OCI-LY1 (cell line): ENCODE results near the gene ATXN1.

Source experiments
- H2AFZ ChIP-seq: fragments of 200-600 bp; sonication (generic), shearing (Covaris generic); 2 replicates; pipeline ENCODE4 v1.6.0; 2014; ENCODE audit warnings: antibody characterized with exemption, mild to moderate bottlenecking, low read length
- H3F3A ChIP-seq: fragments of 200-600 bp; sonication (generic), shearing (Covaris generic); 2 replicates; pipeline ENCODE4 v1.6.0; 2014; ENCODE audit warnings: mild to moderate bottlenecking, antibody characterized with exemption, low read length, moderate library complexity; ENCODE audit not compliant: insufficient read depth
- H3K27ac ChIP-seq: fragments of 200-600 bp; sonication (generic); 2 replicates; pipeline ENCODE4 v1.5.1; 2014; ENCODE audit warnings: low read length, mixed run types, mild to moderate bottlenecking, low read depth; ENCODE audit not compliant: poor library complexity, severe bottlenecking
- H3K27me3 ChIP-seq: fragments of 200-600 bp; sonication (generic); 2 replicates; pipeline ENCODE4 v1.6.0; 2014; ENCODE audit warnings: antibody characterized with exemption, mild to moderate bottlenecking, low read length, moderate library complexity; ENCODE audit not compliant: insufficient read depth
- H3K36me3 ChIP-seq: fragments of 200-600 bp; sonication (generic); 2 replicates; pipeline ENCODE4 v1.6.1; 2014; ENCODE audit warnings: mild to moderate bottlenecking, antibody characterized with exemption, low read length, moderate library complexity, mixed read lengths; ENCODE audit not compliant: insufficient read depth
- H3K4me1 ChIP-seq: fragments of 200-600 bp; sonication (generic); 2 replicates; pipeline ENCODE4 v1.5.1; 2014; ENCODE audit warnings: mild to moderate bottlenecking, low read length, moderate library complexity; ENCODE audit not compliant: insufficient read depth, severe bottlenecking
- H3K4me2 ChIP-seq: fragments of 200-600 bp; sonication (generic), shearing (Covaris generic); 2 replicates; pipeline ENCODE4 v1.6.1; 2014; ENCODE audit warnings: low read length
- H3K4me3 ChIP-seq: fragments of 200-600 bp; sonication (generic); 2 replicates; pipeline ENCODE4 v1.5.1; 2014; ENCODE audit warnings: low read length, low read depth, mild to moderate bottlenecking, mixed read lengths; ENCODE audit not compliant: poor library complexity, severe bottlenecking
- H3K79me2 ChIP-seq: fragments of 200-600 bp; shearing (Covaris generic); 2 replicates; pipeline ENCODE4 v1.6.1; 2016; ENCODE audit warnings: mixed run types, low read length, mixed read lengths; ENCODE audit not compliant: insufficient read depth
- H3K9ac ChIP-seq: fragments of 200-600 bp; sonication (generic), shearing (Covaris generic); 2 replicates; pipeline ENCODE4 v1.6.1; 2014; ENCODE audit warnings: mild to moderate bottlenecking, low read length, mixed read lengths
- H3K9me2 ChIP-seq: fragments of 200-600 bp; sonication (generic), shearing (Covaris generic); 2 replicates; pipeline ENCODE4 v1.6.1; 2014; ENCODE audit warnings: low read depth, mild to moderate bottlenecking, low read length, mixed read lengths
- H3K9me3 ChIP-seq: fragments of 200-600 bp; shearing (Covaris generic); 2 replicates; pipeline ENCODE4 v1.6.1; 2014; ENCODE audit warnings: low read length, mixed read lengths
- H4K20me1 ChIP-seq: fragments of 200-600 bp; sonication (generic), shearing (Covaris generic); 2 replicates; pipeline ENCODE4 v1.6.0; 2016; ENCODE audit warnings: mild to moderate bottlenecking, low read length; ENCODE audit not compliant: insufficient read depth
- EZH2 ChIP-seq: fragments of 200-600 bp; sonication (generic), shearing (Covaris generic); IDR thresholded peaks from 2 replicates; pipeline ENCODE4 v1.8.0; 2017; ENCODE audit warnings: borderline replicate concordance, mixed run types, mild to moderate bottlenecking, antibody characterized with exemption, low read length, moderate library complexity, mixed read lengths
- TF ChIP-seq, protein P1 (sequence below): fragments of 200-600 bp; sonication (generic), shearing (Covaris generic); IDR thresholded peaks from 2 replicates; pipeline ENCODE4 v1.5.1; 2017; ENCODE audit warnings: mild to moderate bottlenecking, antibody characterized with exemption, low read length, moderate library complexity, mixed read lengths

The ATXN1 gene

DNA sequence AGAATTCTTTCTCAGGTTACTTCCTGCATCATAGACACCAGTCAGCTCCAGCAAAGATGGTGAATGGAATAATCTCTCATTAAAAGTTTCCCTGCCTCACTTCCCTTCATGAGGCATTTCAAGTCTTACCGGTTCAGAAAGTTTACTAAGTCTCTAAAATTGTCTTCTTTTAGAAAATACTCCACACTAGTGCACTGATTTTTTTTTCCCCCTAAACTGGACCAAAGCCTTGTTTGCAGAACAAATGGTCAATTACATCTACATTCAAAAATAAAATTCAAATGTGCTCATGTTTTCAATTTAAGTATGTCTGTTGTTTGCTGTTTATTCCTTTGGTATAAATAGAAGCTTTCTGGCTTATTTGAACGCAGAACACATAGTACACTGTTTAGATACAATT is 411.7 kb downstream of the ATXN1 start:
- no peak overlapping the region for H3K27ac ChIP-seq
- H3K27me3 ChIP-seq = no peaks in the 10 kb centered on the region
- no peaks in the 10 kb centered on the region for H3K9me2 ChIP-seq
- H3K9me3 ChIP-seq = no peaks in the 10 kb centered on the region
- H3K79me2 ChIP-seq = no peaks in the 10 kb centered on the region
- no peak for TF ChIP-seq EZH2
- TF ChIP-seq, protein P1, sequence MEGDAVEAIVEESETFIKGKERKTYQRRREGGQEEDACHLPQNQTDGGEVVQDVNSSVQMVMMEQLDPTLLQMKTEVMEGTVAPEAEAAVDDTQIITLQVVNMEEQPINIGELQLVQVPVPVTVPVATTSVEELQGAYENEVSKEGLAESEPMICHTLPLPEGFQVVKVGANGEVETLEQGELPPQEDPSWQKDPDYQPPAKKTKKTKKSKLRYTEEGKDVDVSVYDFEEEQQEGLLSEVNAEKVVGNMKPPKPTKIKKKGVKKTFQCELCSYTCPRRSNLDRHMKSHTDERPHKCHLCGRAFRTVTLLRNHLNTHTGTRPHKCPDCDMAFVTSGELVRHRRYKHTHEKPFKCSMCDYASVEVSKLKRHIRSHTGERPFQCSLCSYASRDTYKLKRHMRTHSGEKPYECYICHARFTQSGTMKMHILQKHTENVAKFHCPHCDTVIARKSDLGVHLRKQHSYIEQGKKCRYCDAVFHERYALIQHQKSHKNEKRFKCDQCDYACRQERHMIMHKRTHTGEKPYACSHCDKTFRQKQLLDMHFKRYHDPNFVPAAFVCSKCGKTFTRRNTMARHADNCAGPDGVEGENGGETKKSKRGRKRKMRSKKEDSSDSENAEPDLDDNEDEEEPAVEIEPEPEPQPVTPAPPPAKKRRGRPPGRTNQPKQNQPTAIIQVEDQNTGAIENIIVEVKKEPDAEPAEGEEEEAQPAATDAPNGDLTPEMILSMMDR = no peak
- H3K4me3 ChIP-seq = no peak overlapping the region
- no peaks in the 10 kb centered on the region for H3K4me1 ChIP-seq
- no peaks in the 10 kb centered on the region for H3K36me3 ChIP-seq
- H3K9ac ChIP-seq = no peak overlapping the region
- no peak overlapping the region for H3K4me2 ChIP-seq
- no peak overlapping the region for H2AFZ ChIP-seq
- no peaks in the 10 kb centered on the region for H4K20me1 ChIP-seq
- H3F3A ChIP-seq = no peaks in the 10 kb centered on the region

GRCh38 chr6:16346831-16347230 is 414.4 kb downstream of the ATXN1 start:
- no peak overlapping the region for H3K4me2 ChIP-seq
- no peak overlapping the region for H3K9ac ChIP-seq
- H3K79me2 ChIP-seq = no peaks in the 10 kb centered on the region
- no peak overlapping the region for H3K27ac ChIP-seq
- no peaks in the 10 kb centered on the region for H4K20me1 ChIP-seq
- H3K9me2 ChIP-seq = no peaks in the 10 kb centered on the region
- H3F3A ChIP-seq = no peaks in the 10 kb centered on the region
- no peaks in the 10 kb centered on the region for H3K36me3 ChIP-seq
- no peak overlapping the region for H3K4me3 ChIP-seq
- H3K9me3 ChIP-seq = no peaks in the 10 kb centered on the region
- no peak overlapping the region for H2AFZ ChIP-seq
- H3K4me1 ChIP-seq = no peaks in the 10 kb centered on the region
- no peaks in the 10 kb centered on the region for H3K27me3 ChIP-seq
- TF ChIP-seq, protein P1 = no peak
- TF ChIP-seq EZH2 = no peak

DNA sequence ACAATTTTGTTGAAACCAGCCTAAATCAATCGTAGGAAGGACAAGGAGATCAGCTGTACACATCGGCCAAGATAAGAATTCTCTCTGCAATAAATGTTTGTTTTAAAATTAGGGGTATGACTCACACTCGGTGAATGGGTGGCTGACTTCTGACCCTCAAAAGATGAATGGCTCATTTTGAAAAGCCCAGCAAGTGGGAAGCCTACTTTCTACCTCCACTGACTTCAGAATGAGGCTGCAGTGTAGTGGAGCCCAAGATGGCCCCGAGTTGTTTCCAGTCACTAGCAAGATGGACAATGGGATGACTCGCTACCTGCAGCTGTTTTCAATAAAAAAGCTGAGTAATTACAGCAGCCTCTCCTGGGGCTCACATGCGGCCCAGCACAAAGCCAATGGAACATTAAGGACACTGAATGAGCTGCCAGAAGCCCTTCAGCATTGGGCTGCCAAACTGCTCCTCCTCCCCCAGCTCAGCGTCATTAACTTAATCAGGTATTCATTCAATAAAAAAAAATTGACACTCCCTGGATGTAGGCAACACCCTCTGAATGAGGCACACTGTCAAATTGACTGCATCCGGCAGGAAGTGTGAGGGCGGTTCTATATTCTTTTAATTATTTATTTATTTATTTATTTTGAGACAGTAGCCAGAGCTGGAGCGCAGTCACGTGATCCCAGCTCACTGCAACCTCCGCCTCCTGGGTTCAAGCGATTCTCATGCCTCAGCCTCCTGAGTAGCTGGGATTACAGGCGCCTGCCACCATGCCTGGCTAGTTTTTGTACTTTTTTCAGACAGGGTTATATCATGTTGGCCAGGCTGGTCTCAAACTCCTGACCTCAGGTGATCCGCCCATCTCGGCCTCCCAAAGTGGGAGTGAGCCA is 415.6 kb downstream of the ATXN1 start:
- Histone ChIP-seq H3K79me2 (no peaks in the 10 kb centered on the region), H3K27me3 (no peaks in the 10 kb centered on the region), H3F3A (no peaks in the 10 kb centered on the region), H3K36me3 (no peaks in the 10 kb centered on the region), H3K9me3 (no peaks in the 10 kb centered on the region), H3K4me3 (no peak overlapping the region), H3K9ac (no peak overlapping the region), H4K20me1 (no peaks in the 10 kb centered on the region), H3K4me2 (no peak overlapping the region), H3K4me1 (no peaks in the 10 kb centered on the region), H2AFZ (no peak overlapping the region), H3K27ac (no peak overlapping the region), H3K9me2 (no peaks in the 10 kb centered on the region)
- TF ChIP-seq, protein P1 = no peak
- TF ChIP-seq EZH2 = no peak
